UCSD-AML1 (cell line): ENCODE measurements around the gene FCHO2.
"Not testable (repeated sequence)": the region's sequence is repeated elsewhere in the genome, so short reads cannot be mapped to it uniquely, and the experiment has no call there.

Experiments
- DNase-seq: peaks from one replicate; lab custom pipeline; 2025; ENCODE audit not compliant: unreplicated experiment; lab: John Stamatoyannopoulos, UW

Gene FCHO2

DNA sequence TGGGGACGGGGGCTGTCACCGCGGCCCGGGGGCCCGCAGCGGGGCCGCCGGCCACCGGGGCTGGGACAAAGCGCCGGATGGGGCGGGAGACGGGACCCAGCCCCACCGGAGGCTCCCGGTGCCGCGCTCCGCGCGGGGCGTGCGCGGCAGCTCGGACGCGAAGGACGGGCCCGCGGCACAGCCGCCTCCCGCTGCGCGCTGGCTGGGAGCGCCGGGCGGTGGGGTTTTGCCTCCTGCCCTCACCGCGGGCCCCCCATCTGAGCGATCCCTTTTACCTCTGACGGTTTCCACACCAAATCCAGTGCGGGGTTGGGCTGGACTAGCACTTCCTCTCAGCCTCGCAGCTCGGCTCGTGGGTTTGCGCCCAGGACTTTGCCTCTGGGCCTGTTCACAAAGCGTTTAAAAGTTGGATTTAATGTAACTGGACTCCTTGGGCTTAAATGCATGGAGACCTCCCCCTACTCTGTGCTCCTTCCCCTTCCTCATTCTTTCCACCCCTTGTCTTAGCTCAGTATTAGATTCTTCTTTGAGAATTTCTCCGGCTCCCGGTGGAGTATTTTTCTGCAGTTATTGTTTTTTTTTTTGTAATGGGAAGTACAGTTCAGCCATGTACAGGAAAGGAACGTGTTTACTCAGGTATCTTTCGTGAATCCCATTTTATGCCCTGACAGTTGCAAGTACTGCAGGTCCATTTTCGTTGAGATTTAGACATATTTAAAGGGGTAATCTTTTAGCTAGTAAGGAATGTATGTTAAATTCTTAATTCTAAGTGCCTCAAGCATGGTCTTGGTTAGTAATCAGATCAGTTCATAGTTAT is 691 bp downstream of the FCHO2 start:
- peak; percentile 70 for DNase-seq

DNA sequence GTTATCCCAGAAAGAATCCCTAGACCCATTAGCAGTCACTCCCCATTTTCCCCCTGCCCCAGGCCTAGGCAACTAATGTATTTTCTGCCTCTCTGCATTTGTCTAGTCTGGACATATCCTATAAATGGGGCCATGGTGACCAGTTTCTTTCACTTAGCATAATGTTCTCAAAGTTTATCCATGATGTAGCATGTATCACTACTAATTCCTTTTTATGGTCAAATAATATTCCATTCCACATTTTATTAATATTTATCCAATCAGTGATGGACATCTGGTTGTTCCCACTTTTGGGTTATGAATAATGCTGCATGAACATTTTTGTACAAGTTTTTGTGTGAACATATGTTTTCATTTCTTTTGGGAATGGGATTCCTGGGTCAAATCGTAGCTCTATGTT is 1.5 kb downstream of the FCHO2 start:
- DNase-seq, result no peak

DNA sequence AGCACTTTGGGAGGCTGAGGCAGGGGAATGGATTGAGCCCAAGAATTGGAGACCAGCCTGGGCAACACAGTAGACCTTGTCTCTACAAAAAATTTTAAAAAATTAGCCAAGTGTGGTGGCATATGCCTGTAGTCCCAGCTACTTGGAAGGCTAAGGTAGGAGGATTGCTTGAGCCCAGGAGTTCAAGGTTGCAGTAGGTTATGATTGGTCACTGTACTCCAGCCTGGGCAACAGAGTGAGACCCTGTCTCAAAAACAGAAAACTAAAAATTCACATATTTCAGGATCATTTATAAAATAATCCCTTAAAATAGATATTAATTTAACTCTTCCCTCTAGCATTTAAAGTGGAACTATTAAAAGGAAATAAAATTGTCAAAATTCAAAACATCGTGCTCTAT is 3.4 kb downstream of the FCHO2 start:
- DNase-seq, result no peak

DNA sequence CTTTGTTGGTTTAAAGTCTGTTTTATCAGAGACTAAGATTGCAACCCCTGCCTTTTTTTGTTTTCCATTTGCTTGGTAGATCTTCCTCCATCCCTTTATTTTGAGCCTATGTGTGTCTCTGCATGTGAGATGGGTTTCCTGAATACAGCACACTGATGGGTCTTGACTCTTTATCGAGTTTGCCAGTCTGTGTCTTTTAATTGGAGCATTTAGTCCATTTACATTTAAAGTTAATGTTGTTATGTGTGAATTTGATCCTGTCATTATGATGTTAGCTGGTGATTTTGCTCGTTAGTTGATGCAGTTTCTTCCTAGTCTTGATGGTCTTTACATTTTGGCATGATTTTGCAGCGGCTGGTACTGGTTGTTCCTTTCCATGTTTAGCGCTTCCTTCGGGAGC is 18.6 kb downstream of the FCHO2 start:
- not testable (repeated sequence) for DNase-seq

GRCh38 chr5:72976810-72977209 is 21.0 kb downstream of the FCHO2 start:
- DNase-seq, result not testable (repeated sequence)

GRCh38 chr5:72985719-72986118 is 29.9 kb downstream of the FCHO2 start:
- DNase-seq, result no peak

DNA sequence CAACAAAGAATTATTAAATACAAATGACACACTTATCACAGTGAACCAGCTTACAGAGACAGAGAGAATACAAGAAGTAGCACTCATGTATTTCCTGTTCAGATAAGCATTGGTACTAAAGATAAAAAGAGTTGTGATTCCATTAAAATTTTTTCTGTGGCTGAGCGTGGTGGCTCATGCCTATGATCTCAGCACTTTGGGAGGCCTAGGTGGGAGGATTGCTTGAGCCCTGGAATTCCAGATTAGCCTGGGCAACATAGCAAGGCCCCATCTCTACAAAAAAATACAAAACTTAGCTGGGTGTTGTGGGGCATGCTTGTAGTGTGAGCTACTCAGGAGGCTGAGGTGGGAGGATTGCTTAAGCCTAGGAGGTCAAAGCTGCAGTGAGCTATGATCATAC is 32.9 kb downstream of the FCHO2 start:
- no peak for DNase-seq

DNA sequence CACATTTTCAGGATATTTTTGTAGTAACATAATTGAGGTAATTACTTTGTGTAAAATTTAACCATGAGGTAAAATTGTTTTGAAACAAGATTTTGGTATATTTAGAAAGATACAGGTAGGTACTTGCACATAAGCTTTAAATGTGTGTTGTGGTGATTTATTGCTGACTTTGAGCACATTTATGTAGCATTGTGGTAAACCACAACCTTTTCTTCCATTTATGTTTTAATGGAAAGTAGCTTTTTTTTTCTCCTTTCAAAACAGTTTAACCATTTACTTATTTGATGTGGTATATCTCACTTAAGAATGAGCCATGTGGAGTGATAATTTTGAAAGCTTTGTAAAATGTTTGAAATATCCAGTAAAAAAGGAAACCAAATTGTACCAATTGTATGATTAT is 35.6 kb downstream of the FCHO2 start:
- no peak for DNase-seq

DNA sequence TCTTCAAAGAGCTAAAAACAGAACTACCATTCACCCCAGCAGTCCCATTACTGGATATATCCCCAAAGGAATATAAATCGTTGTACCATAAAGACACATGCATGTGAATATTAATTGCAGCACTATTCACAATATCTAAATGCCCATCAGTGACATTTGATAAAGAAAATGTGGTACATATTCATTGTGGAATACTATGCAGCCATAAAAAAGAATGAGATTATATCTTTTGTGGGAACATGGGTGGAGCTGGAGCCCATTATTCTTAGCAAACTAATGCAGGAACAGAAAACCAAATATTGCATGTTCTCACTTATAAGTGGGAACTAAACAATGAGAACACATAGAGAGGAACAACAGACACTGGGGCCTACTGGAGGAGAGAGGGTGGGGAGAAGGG is 38.7 kb downstream of the FCHO2 start:
- no peak for DNase-seq

- no peak for DNase-seq
Measured at GRCh38 chr5:72996632-72997031, 40.8 kb downstream of the FCHO2 start.

GRCh38 chr5:72999916-73000315 is 44.1 kb downstream of the FCHO2 start:
- DNase-seq, result no peak

- no peak for DNase-seq
Measured at GRCh38 chr5:73005886-73006285, 50.0 kb downstream of the FCHO2 start.

GRCh38 chr5:73007051-73007450 is 51.2 kb downstream of the FCHO2 start:
- no peak for DNase-seq

- no peak for DNase-seq
Measured at GRCh38 chr5:73008831-73009230, 53.0 kb downstream of the FCHO2 start.

- DNase-seq, result not testable (repeated sequence)
Measured at GRCh38 chr5:73011612-73012011, 55.8 kb downstream of the FCHO2 start.

DNA sequence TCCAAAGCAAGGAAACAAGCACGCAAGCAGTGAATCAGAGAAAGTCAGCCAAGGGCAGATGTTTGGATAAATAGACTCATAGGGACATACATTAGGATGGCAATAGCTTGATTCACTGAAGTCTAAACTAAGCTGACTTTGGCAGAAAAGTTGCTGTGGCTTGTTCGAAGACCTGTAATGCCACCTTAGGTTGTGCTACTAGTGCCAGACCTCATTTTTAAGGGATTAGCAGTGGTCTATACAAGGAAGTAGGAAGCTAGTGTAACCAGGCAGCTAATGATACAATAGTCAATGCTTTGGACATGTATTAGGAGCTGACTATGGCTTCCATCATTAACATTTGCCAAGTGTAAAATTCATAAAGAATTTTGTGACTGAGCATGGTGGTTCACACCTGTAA is 63.1 kb downstream of the FCHO2 start:
- DNase-seq, result no peak

GRCh38 chr5:73019766-73020165 is 63.9 kb downstream of the FCHO2 start:
- no peak for DNase-seq

DNA sequence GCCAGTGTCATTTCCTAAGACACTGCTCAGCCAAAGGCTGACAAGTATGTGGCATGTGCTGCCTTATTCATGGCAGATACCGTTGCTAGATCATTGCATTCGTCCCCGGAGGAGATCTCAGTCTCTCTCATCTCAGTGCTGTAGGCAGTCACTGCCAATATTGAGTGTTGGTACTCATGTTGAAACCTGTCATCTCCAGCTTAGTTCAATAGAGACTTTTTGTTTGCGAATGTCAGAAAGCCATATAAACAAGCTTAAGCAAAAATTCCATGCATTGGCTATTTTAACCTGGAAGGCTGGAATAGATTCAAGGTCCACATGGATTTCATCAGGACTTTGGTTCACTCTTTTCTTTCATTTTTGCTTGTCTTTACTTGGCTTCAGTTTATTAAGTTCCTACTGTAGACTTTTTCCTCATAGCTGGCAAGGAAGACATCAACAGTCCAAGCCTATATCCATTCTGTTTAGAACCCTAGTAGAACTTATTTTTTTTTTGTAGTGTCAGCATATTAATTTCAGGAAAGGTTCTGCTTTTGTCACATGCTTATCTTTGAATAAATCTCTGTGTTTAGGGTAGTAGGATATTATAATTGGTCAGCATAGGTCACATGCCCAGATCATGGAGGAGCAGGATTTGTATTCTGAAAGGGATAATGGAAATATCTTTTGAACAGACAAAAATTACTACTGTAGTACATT is 66.8 kb downstream of the FCHO2 start:
- no peak for DNase-seq

DNA sequence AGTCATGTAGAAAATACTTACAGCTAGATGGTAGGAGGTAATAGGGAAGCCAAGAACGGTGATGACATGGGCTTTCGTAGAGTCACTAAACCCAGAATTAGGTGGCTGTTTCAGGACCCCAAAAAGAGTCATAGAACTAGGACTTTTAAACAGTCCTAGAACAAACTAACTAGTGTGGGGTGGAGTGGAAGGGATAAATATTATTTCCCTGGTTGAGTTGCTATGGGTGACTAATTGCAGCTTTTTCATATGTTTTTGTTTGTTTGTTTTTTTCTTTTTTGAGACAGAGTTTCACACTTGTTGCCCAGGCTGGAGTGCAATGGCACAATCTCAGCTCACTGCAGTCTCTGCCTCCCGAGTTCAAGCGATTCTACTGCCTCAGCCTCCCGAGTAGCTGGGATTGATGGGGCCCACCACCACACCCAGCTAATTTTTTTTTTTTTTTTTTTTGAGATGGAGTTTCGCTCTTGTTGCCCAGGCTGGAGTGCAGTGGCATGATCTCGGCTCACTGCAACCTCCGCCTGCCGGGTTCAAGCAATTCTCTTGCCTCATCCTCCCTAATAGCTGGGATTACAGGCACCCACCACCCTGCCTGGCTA is 69.2 kb downstream of the FCHO2 start:
- not testable (repeated sequence) for DNase-seq

- DNase-seq, result no peak
Measured at GRCh38 chr5:73027361-73027760, 71.5 kb downstream of the FCHO2 start.

- DNase-seq, result no peak
Measured at GRCh38 chr5:73027816-73028215, 72.0 kb downstream of the FCHO2 start.

DNA sequence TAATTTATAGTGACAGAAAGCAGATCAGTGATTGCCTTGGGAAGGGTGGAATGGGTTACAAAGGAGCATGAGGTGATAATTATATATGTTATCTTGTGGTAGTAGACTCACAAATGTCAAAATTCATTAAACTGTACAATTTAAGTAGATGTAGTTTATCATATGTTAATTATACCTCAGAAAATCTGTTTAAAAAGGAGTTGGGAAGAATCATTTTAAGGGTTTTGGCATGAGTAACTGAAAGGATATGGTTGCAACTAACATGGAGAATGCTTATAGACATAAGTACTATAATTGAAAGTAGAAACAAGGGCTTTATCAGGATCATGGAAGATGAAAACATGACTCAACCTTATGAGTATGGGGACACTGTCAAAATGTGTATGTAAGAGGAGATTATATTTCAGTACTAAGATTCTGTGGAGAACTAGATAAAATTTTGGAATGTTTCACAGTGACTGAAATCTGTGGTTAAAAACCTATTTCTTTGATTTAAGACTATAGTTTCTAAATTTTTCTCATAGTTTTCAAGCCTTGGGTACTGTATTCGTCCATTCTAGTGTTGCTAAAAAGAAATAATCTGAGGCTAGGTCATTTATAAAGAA is 73.3 kb downstream of the FCHO2 start:
- no peak for DNase-seq
